SK-N-SH treated with all-trans-retinoic acid at 6 μM for 48 hours (cell line): Measurements from ENCODE around the gene TTLL8.

ENCODE experiments used
- ATAC-seq: fragments of 200-7000 bp; cut with Tn5 transposase; 3 replicates; pipeline ENCODE4 v1.9.1; 2020; ENCODE audit warnings: mild to moderate bottlenecking, moderate library complexity
- ARNTL ChIP-seq: fragments of 450-650 bp; formaldehyde crosslinking; IDR thresholded peaks from 2 replicates; pipeline ENCODE4 v1.5.0; 2020; ENCODE audit warnings: low read depth, mild to moderate bottlenecking, moderate library complexity, borderline replicate concordance
- BACH2 ChIP-seq: fragments of 250-450 bp; sonication (Bioruptor Pico); IDR thresholded peaks from 2 replicates; pipeline ENCODE4 v1.9.0; 2021; ENCODE audit warnings: mild to moderate bottlenecking, borderline replicate concordance
- CSDC2 ChIP-seq: fragments of 250-450 bp; sonication (Bioruptor Pico); IDR thresholded peaks from 2 replicates; pipeline ENCODE4 v1.5.0; 2020; ENCODE audit warnings: mild to moderate bottlenecking, moderate library complexity
- GLIS3 ChIP-seq: fragments of 250-450 bp; sonication (Bioruptor Pico); IDR thresholded peaks from 2 replicates; pipeline ENCODE4 v1.5.0; 2020; ENCODE audit warnings: mild to moderate bottlenecking, moderate library complexity
- ISL1 ChIP-seq: fragments of 250-450 bp; sonication (Bioruptor Pico); IDR thresholded peaks from 2 replicates; pipeline ENCODE4 v2.1.2; 2022; ENCODE audit warnings: mild to moderate bottlenecking, moderate library complexity
- OSR1 ChIP-seq: fragments of 250-450 bp; sonication (Bioruptor Pico); IDR thresholded peaks from 2 replicates; pipeline ENCODE4 v1.8.0; 2022; ENCODE audit warnings: moderate library complexity, mild to moderate bottlenecking, inconsistent platforms
- PPARA ChIP-seq: fragments of 250-450 bp; sonication (Bioruptor Pico); IDR thresholded peaks from 2 replicates; pipeline ENCODE4 v1.5.0; 2020; ENCODE audit warnings: mild to moderate bottlenecking, borderline replicate concordance
- RARB ChIP-seq: fragments of 250-450 bp; sonication (Bioruptor Pico); IDR thresholded peaks from 2 replicates; pipeline ENCODE4 v1.8.0; 2021; ENCODE audit warnings: mild to moderate bottlenecking, moderate library complexity
- SNAI2 ChIP-seq: fragments of 250-450 bp; sonication (Bioruptor Pico); IDR thresholded peaks from 2 replicates; pipeline ENCODE4 v1.5.0; 2020; ENCODE audit warnings: mild to moderate bottlenecking, moderate library complexity
- TCF4 ChIP-seq: fragments of 250-450 bp; sonication (Bioruptor Pico); IDR thresholded peaks from 2 replicates; pipeline ENCODE4 v1.8.0; 2021; ENCODE audit warnings: mild to moderate bottlenecking, moderate library complexity, borderline replicate concordance
- TOX ChIP-seq: fragments of 250-450 bp; sonication (Bioruptor Pico); IDR thresholded peaks from 2 replicates; pipeline ENCODE4 v1.8.0; 2021; ENCODE audit warnings: mild to moderate bottlenecking, moderate library complexity, borderline replicate concordance
- TSHZ2 ChIP-seq: fragments of 250-450 bp; sonication (Bioruptor Pico); IDR thresholded peaks from 2 replicates; pipeline ENCODE4 v1.5.0; 2020; ENCODE audit warnings: mild to moderate bottlenecking, moderate library complexity
- ZFP3 ChIP-seq: fragments of 250-450 bp; sonication (Bioruptor Pico); IDR thresholded peaks from 2 replicates; pipeline ENCODE4 v1.5.0; 2020; ENCODE audit warnings: mild to moderate bottlenecking, moderate library complexity
- ZFP30 ChIP-seq: fragments of 450-650 bp; formaldehyde crosslinking; IDR thresholded peaks from 2 replicates; pipeline ENCODE4 v1.5.0; 2022; ENCODE audit warnings: mild to moderate bottlenecking, moderate library complexity
- ZNF565 ChIP-seq: fragments of 450-650 bp; formaldehyde crosslinking; conservative IDR thresholded peaks from 2 replicates; pipeline ENCODE4 v1.5.0; 2020; ENCODE audit warnings: low read depth, mild to moderate bottlenecking, moderate library complexity
- ZNF70 ChIP-seq: fragments of 450-650 bp; formaldehyde crosslinking; IDR thresholded peaks from 2 replicates; pipeline ENCODE4 v1.5.0; 2020; ENCODE audit warnings: mild to moderate bottlenecking, moderate library complexity
- ZNF8 ChIP-seq: fragments of 450-650 bp; formaldehyde crosslinking; IDR thresholded peaks from 2 replicates; pipeline ENCODE4 v1.5.0; 2020; ENCODE audit warnings: mild to moderate bottlenecking, moderate library complexity
- TF ChIP-seq, protein P1 (sequence below): fragments of 250-450 bp; sonication (Bioruptor Pico); IDR thresholded peaks from 2 replicates; pipeline ENCODE4 v1.5.1; 2020; ENCODE audit warnings: low read depth, mild to moderate bottlenecking, moderate library complexity

Gene TTLL8

DNA sequence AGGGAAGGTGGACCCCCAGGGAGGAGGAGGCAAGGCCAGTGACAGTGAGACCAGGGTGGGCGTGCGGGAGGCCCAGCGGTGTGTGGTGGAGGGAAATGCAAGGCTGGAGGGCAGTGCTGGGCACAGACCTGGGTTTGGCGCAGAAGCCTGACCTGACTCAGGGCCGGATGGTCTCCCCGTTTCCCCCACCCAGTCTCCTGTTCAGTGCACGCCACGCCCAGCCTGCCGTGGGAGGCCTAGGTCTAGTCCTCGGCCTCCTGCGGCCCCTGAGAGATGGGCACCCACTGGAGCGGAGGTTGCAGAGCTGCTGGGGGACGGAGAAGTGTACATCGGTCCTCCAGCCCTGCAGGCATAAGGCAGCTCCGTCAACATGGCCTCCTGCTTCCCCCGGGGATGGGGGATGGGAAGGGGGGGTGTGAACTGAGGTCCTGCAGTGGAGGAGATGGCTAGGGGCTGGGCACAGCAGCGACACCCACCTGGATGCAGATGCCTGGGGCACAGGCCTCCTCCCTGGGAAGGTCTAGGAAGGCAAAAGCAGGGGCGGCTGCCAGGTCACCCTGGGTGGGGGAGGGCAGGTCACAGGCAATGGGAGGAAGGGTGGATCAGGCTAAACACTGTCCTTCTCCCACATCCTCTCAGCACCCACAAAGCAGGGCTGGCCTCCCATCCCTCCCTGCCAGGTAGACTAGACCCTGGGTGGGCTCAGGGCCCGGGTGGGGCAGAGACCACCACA is 61.4 kb downstream of the TTLL8 start:
- TF ChIP-seq, protein P1, sequence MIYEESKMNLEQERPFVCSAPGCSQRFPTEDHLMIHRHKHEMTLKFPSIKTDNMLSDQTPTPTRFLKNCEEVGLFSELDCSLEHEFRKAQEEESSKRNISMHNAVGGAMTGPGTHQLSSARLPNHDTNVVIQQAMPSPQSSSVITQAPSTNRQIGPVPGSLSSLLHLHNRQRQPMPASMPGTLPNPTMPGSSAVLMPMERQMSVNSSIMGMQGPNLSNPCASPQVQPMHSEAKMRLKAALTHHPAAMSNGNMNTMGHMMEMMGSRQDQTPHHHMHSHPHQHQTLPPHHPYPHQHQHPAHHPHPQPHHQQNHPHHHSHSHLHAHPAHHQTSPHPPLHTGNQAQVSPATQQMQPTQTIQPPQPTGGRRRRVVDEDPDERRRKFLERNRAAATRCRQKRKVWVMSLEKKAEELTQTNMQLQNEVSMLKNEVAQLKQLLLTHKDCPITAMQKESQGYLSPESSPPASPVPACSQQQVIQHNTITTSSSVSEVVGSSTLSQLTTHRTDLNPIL (CRISPR knock-in tag), result no peak
- TF ChIP-seq ISL1 (CRISPR knock-in tag), result no peak
- TF ChIP-seq ZFP3 (CRISPR knock-in tag), result no peak
- no peak for TF ChIP-seq TSHZ2 (CRISPR knock-in tag)
- no peak for TF ChIP-seq CSDC2
- TF ChIP-seq OSR1 (CRISPR knock-in tag), result no peak
- no peak for TF ChIP-seq TCF4 (CRISPR knock-in tag)
- no peak for TF ChIP-seq PPARA (CRISPR knock-in tag)
- no peak for TF ChIP-seq SNAI2 (CRISPR knock-in tag)
- no peak for TF ChIP-seq ZFP30
- no peak for TF ChIP-seq TOX (CRISPR knock-in tag)
- no peak for TF ChIP-seq ARNTL
- TF ChIP-seq, all 23 proteins: peak for 0
- no peak for ATAC-seq

- TF ChIP-seq TSHZ2 (CRISPR knock-in tag) (no peak), ISL1 (CRISPR knock-in tag) (no peak), SNAI2 (CRISPR knock-in tag) (no peak), ZNF70 (CRISPR knock-in tag) (no peak), GLIS3 (CRISPR knock-in tag) (no peak), OSR1 (CRISPR knock-in tag) (no peak), ZFP30 (no peak), RARB (CRISPR knock-in tag) (no peak), ZNF8 (no peak), CSDC2 (no peak), ZFP3 (CRISPR knock-in tag) (no peak), TCF4 (CRISPR knock-in tag) (no peak), BACH2 (CRISPR knock-in tag) (no peak)
- TF ChIP-seq, protein P1 (CRISPR knock-in tag), result no peak
- TF ChIP-seq, all 23 proteins: peak for 0
- ATAC-seq, result no peak
Measured at GRCh38 chr22:49996119-49996517, 62.0 kb downstream of the TTLL8 start.

- no peak for ATAC-seq
- TF ChIP-seq OSR1 (CRISPR knock-in tag) (no peak), ZNF565 (CRISPR knock-in tag) (no peak)
Measured at GRCh38 chr22:49995361-49996118, 62.6 kb downstream of the TTLL8 start.

DNA sequence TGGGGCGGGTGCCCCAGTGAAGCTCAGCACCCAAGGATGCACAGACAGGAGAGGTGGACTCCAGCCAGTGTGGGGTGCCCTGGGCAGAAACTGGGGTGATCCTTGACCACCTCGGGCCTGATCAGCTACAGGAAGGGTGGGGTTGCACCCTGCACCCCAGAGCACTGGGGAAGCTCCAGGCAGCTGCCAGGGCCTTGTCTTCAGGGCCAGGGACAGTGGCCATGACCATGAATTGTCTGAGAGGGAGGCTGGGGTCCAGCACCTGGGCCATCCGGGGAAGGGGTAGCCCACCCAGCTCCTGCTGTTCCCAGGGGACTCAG is 63.1 kb downstream of the TTLL8 start:
- no peak for ATAC-seq
- TF ChIP-seq TCF4 (CRISPR knock-in tag) (no peak), TOX (CRISPR knock-in tag) (no peak), TSHZ2 (CRISPR knock-in tag) (no peak), PPARA (CRISPR knock-in tag) (no peak), ISL1 (CRISPR knock-in tag) (no peak), RARB (CRISPR knock-in tag) (no peak), BACH2 (CRISPR knock-in tag) (no peak)
